Measurements from ENCODE around the gene COX4I1.

DNA sequence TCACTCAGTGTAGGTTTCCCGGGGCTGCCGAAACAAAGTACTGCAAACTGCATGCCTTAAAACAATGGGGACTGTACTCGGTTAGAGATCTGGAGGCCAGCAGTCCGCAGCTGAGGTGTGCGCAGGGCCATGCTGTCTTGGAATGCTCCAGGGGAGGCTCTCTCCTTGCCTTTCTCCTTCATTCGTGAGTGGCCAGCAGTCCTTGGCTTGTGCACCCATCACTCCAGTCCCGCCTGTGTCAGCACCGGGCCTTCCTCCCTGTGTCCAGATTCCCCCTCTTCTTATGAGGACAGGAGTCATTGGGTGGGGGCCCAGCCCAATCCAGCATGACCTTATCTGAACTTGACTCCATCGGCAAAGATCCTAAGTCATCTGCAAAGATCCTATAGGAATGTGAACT lies 43.4 kb downstream of the COX4I1 start:
- TF ChIP-seq, protein P1, sequence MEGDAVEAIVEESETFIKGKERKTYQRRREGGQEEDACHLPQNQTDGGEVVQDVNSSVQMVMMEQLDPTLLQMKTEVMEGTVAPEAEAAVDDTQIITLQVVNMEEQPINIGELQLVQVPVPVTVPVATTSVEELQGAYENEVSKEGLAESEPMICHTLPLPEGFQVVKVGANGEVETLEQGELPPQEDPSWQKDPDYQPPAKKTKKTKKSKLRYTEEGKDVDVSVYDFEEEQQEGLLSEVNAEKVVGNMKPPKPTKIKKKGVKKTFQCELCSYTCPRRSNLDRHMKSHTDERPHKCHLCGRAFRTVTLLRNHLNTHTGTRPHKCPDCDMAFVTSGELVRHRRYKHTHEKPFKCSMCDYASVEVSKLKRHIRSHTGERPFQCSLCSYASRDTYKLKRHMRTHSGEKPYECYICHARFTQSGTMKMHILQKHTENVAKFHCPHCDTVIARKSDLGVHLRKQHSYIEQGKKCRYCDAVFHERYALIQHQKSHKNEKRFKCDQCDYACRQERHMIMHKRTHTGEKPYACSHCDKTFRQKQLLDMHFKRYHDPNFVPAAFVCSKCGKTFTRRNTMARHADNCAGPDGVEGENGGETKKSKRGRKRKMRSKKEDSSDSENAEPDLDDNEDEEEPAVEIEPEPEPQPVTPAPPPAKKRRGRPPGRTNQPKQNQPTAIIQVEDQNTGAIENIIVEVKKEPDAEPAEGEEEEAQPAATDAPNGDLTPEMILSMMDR (IDR thresholded peaks at IDR 0.05): no peak
- no peak for TF ChIP-seq POLR2AphosphoS5 (IDR thresholded peaks at IDR 0.05)
